GM18868 (cell line): ENCODE results near the gene GAS2L2.

ENCODE experiments used
- ATAC-seq: cut with Tn5 transposase; IDR thresholded peaks from one replicate; pipeline ENCODE4 v1.9.1; 2021; ENCODE audit warnings: mild to moderate bottlenecking, moderate library complexity; ENCODE audit not compliant: unreplicated experiment

GAS2L2 gene

DNA sequence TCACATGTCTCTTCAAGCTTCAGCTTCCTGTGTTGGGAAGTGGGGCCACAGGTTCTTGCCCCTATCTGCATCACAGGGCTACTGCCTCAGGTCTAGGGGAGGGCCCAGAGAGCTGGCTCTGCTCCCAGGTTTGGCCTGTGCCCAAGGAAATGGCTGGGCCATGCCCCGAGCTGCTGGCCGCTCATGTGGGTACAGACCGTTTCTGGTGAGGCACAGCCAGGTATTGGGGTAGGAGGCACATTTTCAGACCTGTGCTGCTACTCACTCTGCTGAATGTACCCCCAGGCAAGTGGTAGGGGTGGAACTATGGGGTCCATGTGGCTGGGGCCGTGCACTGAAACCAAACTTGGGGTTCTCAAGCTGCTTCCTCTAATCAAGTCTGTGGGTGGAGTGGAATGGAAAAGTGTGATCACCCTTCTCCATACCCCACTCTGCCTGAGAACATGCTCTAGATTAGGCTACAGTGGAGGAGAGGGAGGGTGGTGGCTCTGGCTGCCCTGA lies 4.6 kb downstream of the GAS2L2 start:
- no peak for ATAC-seq

DNA sequence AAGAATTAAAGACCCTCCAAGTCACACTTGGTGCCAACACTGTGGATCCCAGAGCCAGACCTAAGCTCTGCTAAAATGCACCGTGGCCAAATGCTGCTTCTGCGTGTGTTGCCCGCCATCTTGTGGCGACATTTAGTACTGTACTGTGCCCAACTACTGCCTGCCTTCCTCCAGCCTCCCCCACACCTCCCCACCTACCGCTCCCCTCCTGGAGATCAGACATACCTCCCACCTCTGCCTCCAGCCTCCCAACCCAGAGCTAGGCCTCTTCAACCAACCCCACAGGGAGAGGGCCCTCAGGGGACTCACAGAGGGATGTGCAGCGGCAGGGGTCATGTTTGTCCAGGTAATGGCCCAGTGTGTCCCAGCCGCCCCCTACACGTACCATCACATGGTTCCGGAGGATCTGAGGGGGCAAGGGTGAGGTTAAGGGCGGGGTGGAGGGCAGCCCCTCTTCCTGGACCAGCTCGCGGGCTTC lies 5.5 kb downstream of the GAS2L2 start:
- no peak for ATAC-seq

- no peak for ATAC-seq
Measured at GRCh38 chr17:35745749-35746320, 7.2 kb downstream of the GAS2L2 start.

- ATAC-seq: no peak
Measured at GRCh38 chr17:35745246-35745645, 7.8 kb downstream of the GAS2L2 start.

- ATAC-seq: no peak
Measured at GRCh38 chr17:35744830-35745229, 8.2 kb downstream of the GAS2L2 start.

- ATAC-seq: no peak
Measured at GRCh38 chr17:35743626-35744328, 9.3 kb downstream of the GAS2L2 start.

- no peak for ATAC-seq
Measured at GRCh38 chr17:35742896-35743477, 10.1 kb downstream of the GAS2L2 start.

DNA sequence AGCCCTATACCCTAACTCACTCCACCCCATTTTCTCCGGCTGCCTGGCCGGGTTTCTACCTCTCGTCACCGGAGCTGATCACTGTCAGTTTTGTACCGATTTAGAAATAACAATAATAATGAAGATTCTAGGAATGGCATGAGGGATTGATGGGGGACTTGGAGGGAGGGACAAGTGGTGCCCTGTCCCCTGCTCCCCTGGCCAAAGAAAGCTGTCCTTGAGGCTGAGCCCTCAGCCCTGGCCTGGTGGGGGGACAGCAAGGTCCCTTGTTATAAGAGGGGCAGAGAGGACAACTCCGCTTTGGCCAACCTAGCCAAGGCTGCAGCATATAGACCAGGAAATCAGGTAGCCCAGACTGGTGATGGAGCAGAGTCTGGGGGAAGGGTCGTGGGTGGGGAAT lies 10.5 kb downstream of the GAS2L2 start:
- no peak for ATAC-seq

DNA sequence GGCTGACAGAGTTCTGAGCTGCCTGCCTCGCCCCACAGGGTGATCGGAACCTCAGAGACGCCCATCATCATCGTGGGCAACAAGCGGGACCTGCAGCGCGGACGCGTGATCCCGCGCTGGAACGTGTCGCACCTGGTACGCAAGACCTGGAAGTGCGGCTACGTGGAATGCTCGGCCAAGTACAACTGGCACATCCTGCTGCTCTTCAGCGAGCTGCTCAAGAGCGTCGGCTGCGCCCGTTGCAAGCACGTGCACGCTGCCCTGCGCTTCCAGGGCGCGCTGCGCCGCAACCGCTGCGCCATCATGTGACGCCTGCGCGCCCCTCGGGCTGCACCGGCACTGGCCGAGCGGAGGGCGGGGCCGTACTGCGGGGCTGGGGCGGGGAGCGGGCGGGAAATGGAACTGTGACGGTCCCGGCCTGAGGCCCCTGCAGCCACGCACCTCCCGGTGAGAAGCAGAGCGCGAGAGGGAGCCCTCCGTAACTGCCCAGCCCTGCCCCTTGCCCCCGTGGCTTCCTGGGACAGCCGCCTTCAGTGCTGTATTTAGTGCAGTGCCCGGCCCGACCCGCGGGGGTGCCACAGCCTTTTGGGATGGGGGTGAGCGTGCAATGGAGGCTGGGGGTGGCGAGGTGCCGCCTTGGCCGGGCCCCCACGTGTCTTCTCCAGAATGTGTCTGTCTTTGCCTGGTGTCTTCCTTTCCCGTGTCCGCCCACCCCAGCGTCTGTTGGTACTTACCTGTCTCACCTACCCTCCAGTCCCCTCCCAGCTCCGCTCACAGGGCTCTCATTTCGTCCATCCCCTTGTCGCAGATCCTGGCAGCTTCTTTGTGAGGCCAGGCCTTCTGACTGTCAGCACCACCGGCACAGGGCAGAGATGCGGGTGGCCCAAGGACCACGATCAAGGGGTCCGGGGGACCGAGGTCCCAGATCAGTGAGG lies 11.8 kb downstream of the GAS2L2 start:
- ATAC-seq: no peak

- ATAC-seq: no peak
Measured at GRCh38 chr17:35740216-35740615, 12.8 kb downstream of the GAS2L2 start.

GRCh38 chr17:35738519-35739133 lies 14.4 kb downstream of the GAS2L2 start:
- ATAC-seq: no peak

DNA sequence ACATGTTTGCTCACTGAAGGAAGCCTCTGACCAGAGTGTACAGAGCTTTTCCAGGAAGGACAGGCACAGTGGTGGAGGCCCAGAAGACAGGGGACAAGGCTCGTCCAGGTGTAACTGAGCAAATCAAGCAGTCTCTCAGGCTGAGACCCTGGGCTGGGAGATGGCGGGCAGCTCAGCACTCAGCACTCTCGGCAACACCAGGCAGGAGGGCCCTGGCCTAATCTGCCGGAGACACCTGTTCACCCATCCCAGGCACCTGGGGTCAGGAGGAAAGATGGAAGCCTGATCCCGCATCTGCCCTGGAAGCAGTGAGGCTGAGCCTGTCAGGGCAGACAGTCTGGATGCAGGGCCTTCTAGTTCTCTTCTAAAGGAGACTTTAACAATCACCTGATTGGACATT lies 16.8 kb downstream of the GAS2L2 start:
- ATAC-seq: no peak

DNA sequence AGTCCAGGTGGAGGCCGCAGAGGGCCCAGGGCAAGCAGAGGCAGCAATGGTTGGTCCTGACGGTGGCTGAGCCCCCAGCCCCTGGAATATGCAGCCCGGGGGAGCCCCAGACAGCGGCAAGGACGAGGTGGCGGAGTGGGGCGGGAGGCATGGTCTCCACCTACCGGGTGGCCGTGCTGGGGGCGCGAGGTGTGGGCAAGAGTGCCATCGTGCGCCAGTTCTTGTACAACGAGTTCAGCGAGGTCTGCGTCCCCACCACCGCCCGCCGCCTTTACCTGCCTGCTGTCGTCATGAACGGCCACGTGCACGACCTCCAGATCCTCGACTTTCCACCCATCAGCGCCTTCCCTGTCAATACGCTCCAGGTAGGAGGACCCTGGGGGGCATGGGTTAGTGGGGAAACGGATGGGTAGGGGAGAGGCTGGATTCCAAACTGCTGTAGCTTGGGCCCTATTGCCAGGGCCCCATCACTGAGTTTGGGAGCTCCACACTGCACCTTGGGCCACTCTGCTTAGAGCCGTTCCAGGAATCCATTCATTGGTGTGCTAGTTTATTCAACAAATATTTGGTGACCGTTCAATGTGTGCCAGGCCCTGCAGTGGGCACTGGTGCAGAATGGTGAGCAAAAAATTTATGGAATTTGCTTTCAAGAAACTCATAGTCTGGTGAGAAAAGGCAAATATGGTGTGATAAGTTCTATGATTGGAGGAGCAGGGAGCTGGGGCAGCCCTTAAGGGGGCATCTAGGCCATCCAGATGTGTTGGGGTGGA lies 17.8 kb downstream of the GAS2L2 start:
- ATAC-seq: no peak

GRCh38 chr17:35734396-35734795 lies 18.6 kb downstream of the GAS2L2 start:
- ATAC-seq: no peak

GRCh38 chr17:35733366-35733765 lies 19.7 kb downstream of the GAS2L2 start:
- no peak for ATAC-seq

GRCh38 chr17:35732806-35733136 lies 20.3 kb downstream of the GAS2L2 start:
- no peak for ATAC-seq

GRCh38 chr17:35731917-35732805 lies 20.9 kb downstream of the GAS2L2 start:
- no peak for ATAC-seq

GRCh38 chr17:35731239-35731916 lies 21.7 kb downstream of the GAS2L2 start, which contains the start of gene RASL10B:
TSS of gene RASL10B (plus strand) at chr17:35731639. CDS start at chr17:35735185, 3,546 bp downstream.
- no peak for ATAC-seq
